Neural progenitor cell (in vitro differentiated cells): ENCODE data around the gene EZR. TPM values are rescaled to one million over a fixed set of nuclear protein-coding genes. Genes with fewer than 3 reads are reported as not detected.

Experiments used
- DNase-seq: peaks from one replicate; pipeline ENCODE4 v3.0.0-alpha.2; 2016; ENCODE audit warnings: low spot score
- H2AFZ ChIP-seq: fragments of 200-600 bp; sonication (generic); replicated peaks from 2 replicates; pipeline ENCODE4 v1.6.1; 2016; ENCODE audit warnings: antibody characterized with exemption
- H3F3A ChIP-seq: fragments of 200-600 bp; sonication (generic); 2 replicates; pipeline ENCODE4 v1.6.1; 2016; ENCODE audit warnings: antibody characterized with exemption, low read depth
- H3K27ac ChIP-seq: fragments of 200-600 bp; sonication (generic); 2 replicates; pipeline ENCODE4 v1.5.1; 2016; ENCODE audit warnings: mild to moderate bottlenecking
- H3K27me3 ChIP-seq: fragments of 200-600 bp; sonication (generic); 2 replicates; pipeline ENCODE4 v1.6.1; 2016; ENCODE audit warnings: mild to moderate bottlenecking, moderate library complexity
- H3K36me3 ChIP-seq: fragments of 200-600 bp; sonication (generic); 2 replicates; pipeline ENCODE4 v1.5.1; 2016
- H3K4me1 ChIP-seq: fragments of 200-600 bp; sonication (generic); 2 replicates; pipeline ENCODE4 v1.6.1; 2016; ENCODE audit warnings: mixed run types
- H3K4me2 ChIP-seq: fragments of 200-600 bp; sonication (generic); 2 replicates; pipeline ENCODE4 v1.6.1; 2016
- H3K4me3 ChIP-seq: fragments of 200-600 bp; sonication (generic); 2 replicates; pipeline ENCODE4 v1.5.1; 2016
- H3K79me2 ChIP-seq: fragments of 200-600 bp; sonication (generic); 2 replicates; pipeline ENCODE4 v1.6.1; 2016; ENCODE audit warnings: low read depth
- H3K9ac ChIP-seq: fragments of 200-600 bp; sonication (generic); 2 replicates; pipeline ENCODE4 v1.6.1; 2016
- H3K9me3 ChIP-seq: fragments of 200-600 bp; sonication (generic); 2 replicates; pipeline ENCODE4 v1.5.1; 2016; ENCODE audit warnings: low read depth
- H4K20me1 ChIP-seq: fragments of 200-600 bp; sonication (generic); 2 replicates; pipeline ENCODE4 v1.6.1; 2016; ENCODE audit warnings: low read depth
- H3K27ac Mint-ChIP-seq: 3 replicates; pipeline ENCODE4 v1.8.0; 2021; ENCODE audit warnings: mixed read lengths
- H3K27me3 Mint-ChIP-seq: 2 replicates; pipeline ENCODE4 v1.8.0; 2022; ENCODE audit warnings: low read depth, mild to moderate bottlenecking, inconsistent platforms, moderate library complexity, mixed read lengths; ENCODE audit not compliant: insufficient read depth
- H3K36me3 Mint-ChIP-seq: 3 replicates; pipeline ENCODE4 v1.8.0; 2021; ENCODE audit warnings: mixed read lengths
- H3K4me1 Mint-ChIP-seq: 3 replicates; pipeline ENCODE4 v1.8.0; 2021; ENCODE audit warnings: mixed read lengths
- H3K4me3 Mint-ChIP-seq: 3 replicates; pipeline ENCODE4 v1.8.0; 2021; ENCODE audit warnings: mild to moderate bottlenecking, moderate library complexity, mixed read lengths
- H3K9me3 Mint-ChIP-seq: 3 replicates; pipeline ENCODE4 v1.8.0; 2020; ENCODE audit warnings: mixed read lengths
- CTCF ChIP-seq: fragments of 200-600 bp; sonication (generic); IDR thresholded peaks from 2 replicates; pipeline ENCODE4 v1.5.1; 2017; ENCODE audit warnings: antibody characterized with exemption, mild to moderate bottlenecking
- EZH2 ChIP-seq: fragments of 200-600 bp; sonication (generic); IDR thresholded peaks from 2 replicates; pipeline ENCODE4 v1.6.1; 2017; ENCODE audit warnings: antibody characterized with exemption, mild to moderate bottlenecking, moderate library complexity
- EZH2phosphoT487 ChIP-seq: fragments of 200-600 bp; sonication (generic); IDR thresholded peaks from 2 replicates; pipeline ENCODE4 v1.6.1; 2017; ENCODE audit warnings: antibody characterized with exemption
- total RNA-seq: library from RNA; depleted of rRNA; stranded (reverse); fragments of >200 nt; gene quantifications from 2 replicates; pipeline ENCODE4 v1.2.3, GENCODE V29; 2015; ENCODE audit warnings: low replicate concordance

EZR gene
- total RNA-seq, 1 donor from 2014 or later: 52.0 TPM

- no peak for DNase-seq
Observed at GRCh38 chr6:158755636-158756035, 63.5 kb downstream of the EZR start.

GRCh38 chr6:158754738-158755137 lies 64.4 kb downstream of the EZR start:
- H3K27me3 ChIP-seq: no peaks in the 10 kb centered on the region
- Mint-ChIP-seq H3K27ac (peak overlapping the region; percentile 89), H3K4me3 (no peak overlapping the region), H3K27me3 (peaks cover 6% of the 10 kb centered on the region), H3K9me3 (no peaks in the 10 kb centered on the region), H3K36me3 (no peaks in the 10 kb centered on the region), H3K4me1 (peaks cover 44% of the 10 kb centered on the region)
- H2AFZ ChIP-seq: no peak overlapping the region
- H3K27ac ChIP-seq: no peak overlapping the region
- H3K79me2 ChIP-seq: no peaks in the 10 kb centered on the region
- H3F3A ChIP-seq: peaks cover 7% of the 10 kb centered on the region
- no peaks in the 10 kb centered on the region for H3K36me3 ChIP-seq
- H3K9me3 ChIP-seq: no peaks in the 10 kb centered on the region
- no peak overlapping the region for H3K4me2 ChIP-seq
- DNase-seq: no peak
- H3K4me3 ChIP-seq: no peak overlapping the region
- H4K20me1 ChIP-seq: no peaks in the 10 kb centered on the region
- H3K4me1 ChIP-seq: peaks cover 20% of the 10 kb centered on the region
- H3K9ac ChIP-seq: no peak overlapping the region
- TF ChIP-seq EZH2phosphoT487: no peak
- TF ChIP-seq CTCF: no peak
- TF ChIP-seq EZH2: no peak

More at GRCh38 chr6:158755636-158756035, 63.5 kb downstream of the EZR start:
- Histone ChIP-seq H3K27me3 (no peaks in the 10 kb centered on the region), H3K4me1 (peaks cover 20% of the 10 kb centered on the region), H2AFZ (no peak overlapping the region), H3K9me3 (no peaks in the 10 kb centered on the region), H3K4me3 (no peak overlapping the region), H3K27ac (no peak overlapping the region), H3K4me2 (no peak overlapping the region), H3F3A (peaks cover 7% of the 10 kb centered on the region), H4K20me1 (no peaks in the 10 kb centered on the region), H3K79me2 (no peaks in the 10 kb centered on the region), H3K9ac (no peak overlapping the region), H3K36me3 (no peaks in the 10 kb centered on the region)
- Mint-ChIP-seq H3K27me3 (peaks cover 6% of the 10 kb centered on the region), H3K4me1 (peaks cover 44% of the 10 kb centered on the region), H3K4me3 (no peak overlapping the region), H3K36me3 (no peaks in the 10 kb centered on the region), H3K27ac (no peak overlapping the region), H3K9me3 (no peaks in the 10 kb centered on the region)
- no peak for TF ChIP-seq EZH2
- TF ChIP-seq EZH2phosphoT487: no peak
- no peak for TF ChIP-seq CTCF

- Histone ChIP-seq H2AFZ (no peak overlapping the region), H3K4me2 (no peak overlapping the region), H4K20me1 (no peaks in the 10 kb centered on the region), H3K27ac (no peak overlapping the region), H3K4me3 (no peak overlapping the region), H3K27me3 (no peaks in the 10 kb centered on the region), H3F3A (peaks cover 7% of the 10 kb centered on the region), H3K4me1 (peaks cover 20% of the 10 kb centered on the region), H3K79me2 (no peaks in the 10 kb centered on the region), H3K36me3 (no peaks in the 10 kb centered on the region), H3K9ac (no peak overlapping the region), H3K9me3 (no peaks in the 10 kb centered on the region)
- no peak for TF ChIP-seq EZH2
- no peak for TF ChIP-seq EZH2phosphoT487
- TF ChIP-seq CTCF: no peak
- Mint-ChIP-seq H3K4me1 (peaks cover 43% of the 10 kb centered on the region), H3K27ac (no peak overlapping the region), H3K36me3 (no peaks in the 10 kb centered on the region), H3K27me3 (peaks cover 6% of the 10 kb centered on the region), H3K4me3 (no peak overlapping the region), H3K9me3 (no peaks in the 10 kb centered on the region)
- DNase-seq: no peak
Observed at GRCh38 chr6:158753811-158754210, 65.4 kb downstream of the EZR start.
